A549 (cell line): ENCODE measurements around the gene PCYT1A.
"Not testable (repeated sequence)": the region's sequence is repeated elsewhere in the genome, so short reads cannot be mapped to it uniquely, and the experiment has no call there.

ENCODE experiments used
- POLR2A ChIP-seq: IDR thresholded peaks from 2 replicates; pipeline ENCODE4 v1.6.1; 2012; ENCODE audit warnings: mild to moderate bottlenecking, low read length
- TF ChIP-seq, protein P1 (sequence below): IDR thresholded peaks from 2 replicates; pipeline ENCODE4 v1.6.1; 2012
- TF ChIP-seq, protein P2 (sequence below): fragments of >200 bp; sonication (Bioruptor Twin); formaldehyde crosslinking; IDR thresholded peaks from 3 replicates; pipeline ENCODE4 v1.5.1; 2016
- TF ChIP-seq, protein P3 (sequence below): fragments of 200-600 bp; sonication (generic); IDR thresholded peaks from 2 replicates; pipeline ENCODE4 v1.6.1; 2016; ENCODE audit warnings: antibody characterized with exemption, mild to moderate bottlenecking, moderate library complexity

DNA sequence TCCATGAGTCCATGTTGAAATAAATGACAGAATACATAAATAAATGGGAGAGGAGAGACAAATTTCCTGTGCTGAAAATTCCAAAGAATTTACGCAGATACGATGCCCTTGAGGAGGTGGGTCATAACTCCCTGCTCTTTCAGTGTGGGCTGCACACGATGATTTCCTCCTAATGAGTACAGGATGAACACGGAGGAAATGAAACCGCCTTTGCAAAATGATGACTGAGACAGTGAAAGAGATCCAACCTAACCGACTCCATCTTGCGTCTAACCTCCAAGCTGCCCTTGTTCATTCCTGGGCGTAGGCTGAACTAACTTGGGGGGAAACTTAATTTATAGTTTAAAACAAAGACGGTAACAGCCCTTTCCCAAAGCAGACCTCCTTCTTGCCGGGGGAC, 15.0 kb upstream of the PCYT1A start:
- TF ChIP-seq, protein P1, sequence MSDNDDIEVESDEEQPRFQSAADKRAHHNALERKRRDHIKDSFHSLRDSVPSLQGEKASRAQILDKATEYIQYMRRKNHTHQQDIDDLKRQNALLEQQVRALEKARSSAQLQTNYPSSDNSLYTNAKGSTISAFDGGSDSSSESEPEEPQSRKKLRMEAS, result not testable (repeated sequence)
- TF ChIP-seq, protein P2, sequence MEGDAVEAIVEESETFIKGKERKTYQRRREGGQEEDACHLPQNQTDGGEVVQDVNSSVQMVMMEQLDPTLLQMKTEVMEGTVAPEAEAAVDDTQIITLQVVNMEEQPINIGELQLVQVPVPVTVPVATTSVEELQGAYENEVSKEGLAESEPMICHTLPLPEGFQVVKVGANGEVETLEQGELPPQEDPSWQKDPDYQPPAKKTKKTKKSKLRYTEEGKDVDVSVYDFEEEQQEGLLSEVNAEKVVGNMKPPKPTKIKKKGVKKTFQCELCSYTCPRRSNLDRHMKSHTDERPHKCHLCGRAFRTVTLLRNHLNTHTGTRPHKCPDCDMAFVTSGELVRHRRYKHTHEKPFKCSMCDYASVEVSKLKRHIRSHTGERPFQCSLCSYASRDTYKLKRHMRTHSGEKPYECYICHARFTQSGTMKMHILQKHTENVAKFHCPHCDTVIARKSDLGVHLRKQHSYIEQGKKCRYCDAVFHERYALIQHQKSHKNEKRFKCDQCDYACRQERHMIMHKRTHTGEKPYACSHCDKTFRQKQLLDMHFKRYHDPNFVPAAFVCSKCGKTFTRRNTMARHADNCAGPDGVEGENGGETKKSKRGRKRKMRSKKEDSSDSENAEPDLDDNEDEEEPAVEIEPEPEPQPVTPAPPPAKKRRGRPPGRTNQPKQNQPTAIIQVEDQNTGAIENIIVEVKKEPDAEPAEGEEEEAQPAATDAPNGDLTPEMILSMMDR, result not testable (repeated sequence)
- TF ChIP-seq, protein P3, sequence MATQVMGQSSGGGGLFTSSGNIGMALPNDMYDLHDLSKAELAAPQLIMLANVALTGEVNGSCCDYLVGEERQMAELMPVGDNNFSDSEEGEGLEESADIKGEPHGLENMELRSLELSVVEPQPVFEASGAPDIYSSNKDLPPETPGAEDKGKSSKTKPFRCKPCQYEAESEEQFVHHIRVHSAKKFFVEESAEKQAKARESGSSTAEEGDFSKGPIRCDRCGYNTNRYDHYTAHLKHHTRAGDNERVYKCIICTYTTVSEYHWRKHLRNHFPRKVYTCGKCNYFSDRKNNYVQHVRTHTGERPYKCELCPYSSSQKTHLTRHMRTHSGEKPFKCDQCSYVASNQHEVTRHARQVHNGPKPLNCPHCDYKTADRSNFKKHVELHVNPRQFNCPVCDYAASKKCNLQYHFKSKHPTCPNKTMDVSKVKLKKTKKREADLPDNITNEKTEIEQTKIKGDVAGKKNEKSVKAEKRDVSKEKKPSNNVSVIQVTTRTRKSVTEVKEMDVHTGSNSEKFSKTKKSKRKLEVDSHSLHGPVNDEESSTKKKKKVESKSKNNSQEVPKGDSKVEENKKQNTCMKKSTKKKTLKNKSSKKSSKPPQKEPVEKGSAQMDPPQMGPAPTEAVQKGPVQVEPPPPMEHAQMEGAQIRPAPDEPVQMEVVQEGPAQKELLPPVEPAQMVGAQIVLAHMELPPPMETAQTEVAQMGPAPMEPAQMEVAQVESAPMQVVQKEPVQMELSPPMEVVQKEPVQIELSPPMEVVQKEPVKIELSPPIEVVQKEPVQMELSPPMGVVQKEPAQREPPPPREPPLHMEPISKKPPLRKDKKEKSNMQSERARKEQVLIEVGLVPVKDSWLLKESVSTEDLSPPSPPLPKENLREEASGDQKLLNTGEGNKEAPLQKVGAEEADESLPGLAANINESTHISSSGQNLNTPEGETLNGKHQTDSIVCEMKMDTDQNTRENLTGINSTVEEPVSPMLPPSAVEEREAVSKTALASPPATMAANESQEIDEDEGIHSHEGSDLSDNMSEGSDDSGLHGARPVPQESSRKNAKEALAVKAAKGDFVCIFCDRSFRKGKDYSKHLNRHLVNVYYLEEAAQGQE, result not testable (repeated sequence)
- TF ChIP-seq POLR2A, result not testable (repeated sequence)
